K562 (cell line): ENCODE results near the gene CAPN14.

Experiments
- BRCA1 ChIP-seq, 2 experiments: fragments of 450-650 bp in 1 of 2; sonication (generic) in 1 of 2; formaldehyde crosslinking in 1 of 2; IDR thresholded peaks; 2 replicates each; pipeline versions ENCODE4 v1.5.0 to v1.6.1; 2017 to 2020; ENCODE audit warnings: mild to moderate bottlenecking in 1 of 2, missing genetic modification reagents in 1 of 2
- CBX5 ChIP-seq: IDR thresholded peaks from 2 replicates; pipeline ENCODE4 v1.6.1; 2014; ENCODE audit warnings: low read depth, borderline replicate concordance
- E2F5 ChIP-seq: sonication (generic); formaldehyde crosslinking; IDR thresholded peaks from 2 replicates; pipeline ENCODE4 v1.8.0; 2022; ENCODE audit warnings: mild to moderate bottlenecking, missing genetic modification reagents
- EGR1 ChIP-seq: fragments of 450-650 bp; conservative IDR thresholded peaks from 2 replicates; pipeline ENCODE4 v1.6.1; 2017; ENCODE audit warnings: mild to moderate bottlenecking
- LEF1 ChIP-seq: fragments of 450-650 bp; IDR thresholded peaks from 2 replicates; pipeline ENCODE4 v1.6.1; 2016; ENCODE audit warnings: mild to moderate bottlenecking
- PHF20 ChIP-seq: fragments of 450-650 bp; IDR thresholded peaks from 2 replicates; pipeline ENCODE4 v1.6.1; 2018; ENCODE audit not compliant: partially characterized antibody
- POLR2AphosphoS5 ChIP-seq: IDR thresholded peaks from 2 replicates; pipeline ENCODE4 v1.6.1; 2011; ENCODE audit warnings: mild to moderate bottlenecking, low read depth, low read length, moderate library complexity; ENCODE audit not compliant: control insufficient read depth, insufficient read depth
- RFX5 ChIP-seq: IDR thresholded peaks from 2 replicates; pipeline ENCODE4 v1.6.1; 2011; ENCODE audit warnings: low read depth, mild to moderate bottlenecking, improper control_type of control experiment, low read length
- SMAD1 ChIP-seq: fragments of 150-350 bp; IDR thresholded peaks from 2 replicates; pipeline ENCODE4 v1.6.1; 2014; ENCODE audit warnings: low read length, low read depth; ENCODE audit not compliant: partially characterized antibody
- ZNF133 ChIP-seq: fragments of 250-450 bp; sonication (Bioruptor Pico); IDR thresholded peaks from 2 replicates; pipeline ENCODE4 v1.4.0; 2020; ENCODE audit warnings: mild to moderate bottlenecking
- TF ChIP-seq, protein P1 (sequence below): sonication (generic); formaldehyde crosslinking; IDR thresholded peaks from 2 replicates; pipeline ENCODE4 v1.8.0; 2022; ENCODE audit warnings: mild to moderate bottlenecking, low read depth, missing genetic modification reagents
- TF ChIP-seq, protein P2 (sequence below), 2 experiments: fragments of 450-650 bp in 1 of 2; sonication (generic) in 1 of 2; formaldehyde crosslinking; conservative IDR thresholded peaks; 2 replicates each; pipeline versions ENCODE4 v1.4.0 to v1.8.1; 2020 to 2022; ENCODE audit warnings: mild to moderate bottlenecking in 1 of 2, missing genetic modification reagents in 1 of 2
- TF ChIP-seq, protein P3 (sequence below): sonication (generic); formaldehyde crosslinking; IDR thresholded peaks from 2 replicates; pipeline ENCODE4 v1.8.1; 2022; ENCODE audit warnings: missing genetic modification reagents
- TF ChIP-seq, protein P4 (sequence below), 2 experiments: fragments of 450-650 bp in 1 of 2; sonication (generic) in 1 of 2; formaldehyde crosslinking in 1 of 2; IDR thresholded peaks in 1 of 2; conservative IDR thresholded peaks in 1 of 2; 2 replicates each; pipeline versions ENCODE4 v1.6.1 to v1.8.1; 2016 to 2023; ENCODE audit warnings: mild to moderate bottlenecking in 2 of 2, moderate library complexity in 2 of 2, inconsistent platforms in 1 of 2, missing genetic modification reagents in 1 of 2

GRCh38 chr2:31207790-31208189 lies 9.5 kb downstream of the CAPN14 start:
- TF ChIP-seq RFX5 = no peak
- no peak for TF ChIP-seq EGR1
- no peak for TF ChIP-seq BRCA1 (IDR thresholded peaks at IDR 0.05)
- no peak for TF ChIP-seq BRCA1 (CRISPR knock-in tag; IDR thresholded peaks at IDR 0.05)
- TF ChIP-seq E2F5 = no peak
- TF ChIP-seq, protein P1, sequence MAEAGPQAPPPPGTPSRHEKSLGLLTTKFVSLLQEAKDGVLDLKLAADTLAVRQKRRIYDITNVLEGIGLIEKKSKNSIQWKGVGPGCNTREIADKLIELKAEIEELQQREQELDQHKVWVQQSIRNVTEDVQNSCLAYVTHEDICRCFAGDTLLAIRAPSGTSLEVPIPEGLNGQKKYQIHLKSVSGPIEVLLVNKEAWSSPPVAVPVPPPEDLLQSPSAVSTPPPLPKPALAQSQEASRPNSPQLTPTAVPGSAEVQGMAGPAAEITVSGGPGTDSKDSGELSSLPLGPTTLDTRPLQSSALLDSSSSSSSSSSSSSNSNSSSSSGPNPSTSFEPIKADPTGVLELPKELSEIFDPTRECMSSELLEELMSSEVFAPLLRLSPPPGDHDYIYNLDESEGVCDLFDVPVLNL = no peak
- no peak for TF ChIP-seq POLR2AphosphoS5
- TF ChIP-seq LEF1 = no peak
- TF ChIP-seq, protein P2, sequence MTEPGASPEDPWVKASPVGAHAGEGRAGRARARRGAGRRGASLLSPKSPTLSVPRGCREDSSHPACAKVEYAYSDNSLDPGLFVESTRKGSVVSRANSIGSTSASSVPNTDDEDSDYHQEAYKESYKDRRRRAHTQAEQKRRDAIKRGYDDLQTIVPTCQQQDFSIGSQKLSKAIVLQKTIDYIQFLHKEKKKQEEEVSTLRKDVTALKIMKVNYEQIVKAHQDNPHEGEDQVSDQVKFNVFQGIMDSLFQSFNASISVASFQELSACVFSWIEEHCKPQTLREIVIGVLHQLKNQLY (CRISPR knock-in tag; conservative IDR thresholded peaks at IDR 0.05) = no peak
- TF ChIP-seq PHF20 = no peak
- TF ChIP-seq, protein P3, sequence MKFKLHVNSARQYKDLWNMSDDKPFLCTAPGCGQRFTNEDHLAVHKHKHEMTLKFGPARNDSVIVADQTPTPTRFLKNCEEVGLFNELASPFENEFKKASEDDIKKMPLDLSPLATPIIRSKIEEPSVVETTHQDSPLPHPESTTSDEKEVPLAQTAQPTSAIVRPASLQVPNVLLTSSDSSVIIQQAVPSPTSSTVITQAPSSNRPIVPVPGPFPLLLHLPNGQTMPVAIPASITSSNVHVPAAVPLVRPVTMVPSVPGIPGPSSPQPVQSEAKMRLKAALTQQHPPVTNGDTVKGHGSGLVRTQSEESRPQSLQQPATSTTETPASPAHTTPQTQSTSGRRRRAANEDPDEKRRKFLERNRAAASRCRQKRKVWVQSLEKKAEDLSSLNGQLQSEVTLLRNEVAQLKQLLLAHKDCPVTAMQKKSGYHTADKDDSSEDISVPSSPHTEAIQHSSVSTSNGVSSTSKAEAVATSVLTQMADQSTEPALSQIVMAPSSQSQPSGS (CRISPR knock-in tag) = no peak
- TF ChIP-seq, protein P4, sequence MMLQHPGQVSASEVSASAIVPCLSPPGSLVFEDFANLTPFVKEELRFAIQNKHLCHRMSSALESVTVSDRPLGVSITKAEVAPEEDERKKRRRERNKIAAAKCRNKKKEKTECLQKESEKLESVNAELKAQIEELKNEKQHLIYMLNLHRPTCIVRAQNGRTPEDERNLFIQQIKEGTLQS (IDR thresholded peaks at IDR 0.05) = no peak
- TF ChIP-seq, protein P4 (CRISPR knock-in tag; conservative IDR thresholded peaks at IDR 0.05) = no peak
- TF ChIP-seq ZNF133 = no peak
- TF ChIP-seq SMAD1 = no peak
- no peak for TF ChIP-seq CBX5
